ENCODE data around the gene CABLES2.
"Not testable (repeated sequence)": the region's sequence is repeated elsewhere in the genome, so short reads cannot be mapped to it uniquely, and the experiment has no call there.

Gene CABLES2

DNA sequence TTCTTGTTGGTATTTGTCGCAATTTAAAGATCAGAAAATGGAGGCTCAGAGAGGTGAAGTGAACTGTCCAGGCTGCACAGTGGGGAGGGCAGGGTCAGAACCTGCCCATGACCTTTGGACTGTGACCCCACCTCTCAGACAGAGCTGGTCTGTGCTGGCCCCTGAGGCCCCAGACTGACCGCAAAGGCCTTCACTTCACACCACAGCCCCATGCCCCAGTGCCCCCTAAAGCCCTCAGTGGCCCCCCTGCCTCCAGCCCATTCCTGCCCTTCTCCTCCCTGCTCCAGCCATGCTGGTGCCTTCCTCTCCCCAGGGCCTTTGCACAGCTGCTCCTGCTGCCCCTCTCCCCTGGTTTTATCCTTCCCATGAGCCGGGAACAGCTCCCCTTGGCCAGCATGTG, 29.6 kb upstream of the CABLES2 start:
- no peak for DNase-seq (ENCODE audit: low spot score)

DNA sequence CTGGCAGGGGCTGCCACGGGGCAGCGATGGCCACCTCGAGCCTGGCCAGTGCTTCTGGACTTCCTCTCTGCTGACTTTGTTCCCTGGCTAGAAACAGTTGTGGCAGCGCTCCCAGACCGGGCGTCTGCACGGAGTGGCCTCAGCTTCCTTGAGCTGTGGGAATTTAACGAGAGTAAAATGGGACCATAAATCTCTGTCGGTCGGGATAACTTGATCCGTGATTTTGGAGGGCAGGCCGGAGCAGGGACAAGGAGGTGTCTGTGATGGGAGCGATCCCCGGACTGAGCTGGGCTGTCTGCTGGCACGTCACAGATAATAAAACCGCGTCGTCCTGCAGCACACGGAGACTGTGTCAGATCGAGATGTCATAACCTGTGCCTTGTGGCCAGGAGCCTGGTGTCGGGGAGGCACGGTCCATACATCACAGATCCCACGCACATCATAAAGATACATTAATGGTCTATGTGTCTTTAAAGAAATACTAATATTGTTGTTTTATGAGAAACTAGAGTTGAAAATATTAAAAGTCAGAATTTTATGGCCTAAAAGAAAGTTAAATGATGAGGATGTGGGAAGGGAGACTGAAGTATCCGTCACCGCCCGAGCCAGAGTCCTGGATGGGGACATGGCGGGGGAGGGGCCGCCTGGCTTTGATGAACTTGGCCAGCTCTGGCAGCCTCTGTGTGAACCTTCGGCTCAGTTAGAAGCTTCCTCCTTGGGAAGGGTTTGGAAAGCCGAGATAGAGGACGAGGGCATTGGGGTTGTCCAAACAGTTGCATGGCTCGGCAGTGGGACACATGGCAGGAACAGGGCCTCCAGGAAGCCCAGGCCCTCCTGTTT, 26.8 kb upstream of the CABLES2 start:
- no peak for DNase-seq (ENCODE audit: low spot score)

DNA sequence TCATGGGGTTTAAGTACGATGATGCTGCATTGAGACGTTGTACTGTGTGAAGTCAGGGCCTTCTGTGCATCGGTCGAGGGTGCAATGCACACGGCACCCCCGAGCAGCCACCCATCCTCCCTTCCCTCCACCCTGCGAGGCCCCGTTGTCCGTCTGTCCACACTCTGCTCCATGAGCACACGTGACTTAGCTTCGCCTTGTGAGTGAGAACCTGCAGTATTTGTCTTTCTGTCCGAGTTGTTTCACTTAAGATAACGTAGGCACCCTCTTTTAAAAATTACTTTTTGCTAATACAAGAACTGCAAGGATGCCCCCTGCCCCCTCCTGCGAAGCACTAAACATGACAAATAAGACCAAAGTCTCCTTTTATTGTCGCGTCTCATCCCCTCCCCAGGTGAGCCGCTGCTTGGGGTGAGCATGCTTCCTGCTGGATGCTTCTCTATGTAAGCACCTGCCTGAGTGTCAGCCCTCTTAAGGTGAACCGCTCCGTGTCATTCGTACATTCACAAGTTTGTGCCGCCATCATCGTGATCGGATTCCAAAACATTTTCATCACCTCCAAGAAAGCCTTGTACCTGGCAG, 23.9 kb upstream of the CABLES2 start:
- no peak for DNase-seq (ENCODE audit: low spot score)

GRCh38 chr20:62430311-62430853, 23.3 kb upstream of the CABLES2 start:
- no peak for DNase-seq (ENCODE audit: low spot score)

- no peak for DNase-seq (ENCODE audit: low spot score)
These were observed 22.6 kb upstream of the CABLES2 start for GRCh38 chr20:62429455-62430310.

GRCh38 chr20:62428396-62429295, 21.6 kb upstream of the CABLES2 start:
- DNase-seq (ENCODE audit: low spot score): no peak

- DNase-seq (ENCODE audit: low spot score): no peak
These were observed 20.9 kb upstream of the CABLES2 start for GRCh38 chr20:62428002-62428372.

DNA sequence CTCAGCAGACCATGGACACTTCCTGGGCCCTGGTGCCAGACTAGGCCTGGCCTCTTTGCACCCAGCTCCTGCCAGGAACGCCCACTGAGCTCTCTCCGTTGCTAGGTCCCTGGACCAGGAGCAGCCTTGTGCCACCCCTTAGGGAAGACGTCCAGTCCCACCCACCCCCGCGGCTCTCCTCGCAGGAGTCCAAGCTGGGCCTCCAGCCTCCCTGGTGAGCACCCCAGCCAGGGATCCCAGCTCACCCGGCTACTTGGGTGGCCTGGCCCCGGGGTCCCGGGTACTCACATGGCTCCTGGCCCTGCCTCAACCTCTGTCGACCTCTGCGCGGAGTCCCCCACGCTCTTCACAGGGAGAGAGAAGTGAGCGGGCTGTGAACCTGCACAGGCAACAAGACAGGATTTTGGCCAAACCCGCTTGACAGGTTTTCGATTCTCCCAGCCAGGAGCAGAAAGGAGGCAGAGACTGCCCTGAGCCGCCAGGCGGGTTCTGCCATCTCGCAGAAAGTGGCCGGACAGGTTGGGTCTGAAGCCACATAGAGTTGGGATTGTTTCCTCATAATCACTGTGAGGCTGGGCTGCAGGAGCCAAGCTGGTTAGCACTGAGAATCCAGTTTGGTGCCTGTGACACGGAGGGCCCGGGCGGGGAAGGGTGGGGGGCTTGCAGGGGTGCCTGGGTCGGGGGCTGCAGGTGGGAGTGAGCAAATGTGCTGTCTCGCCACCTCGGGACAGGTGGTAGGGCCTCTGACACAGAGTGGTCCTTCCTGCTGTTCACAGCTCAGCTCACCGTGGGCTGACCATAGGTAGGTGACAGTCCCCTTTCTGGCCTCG, 20.3 kb upstream of the CABLES2 start, which contains the start of gene RBBP8NL:
Gene RBBP8NL, minus strand, starts transcription at position 368 of the 830 bp plus-strand sequence. CDS start 7,892 bp downstream, outside the sequence.
- DNase-seq (ENCODE audit: low spot score): no peak

DNA sequence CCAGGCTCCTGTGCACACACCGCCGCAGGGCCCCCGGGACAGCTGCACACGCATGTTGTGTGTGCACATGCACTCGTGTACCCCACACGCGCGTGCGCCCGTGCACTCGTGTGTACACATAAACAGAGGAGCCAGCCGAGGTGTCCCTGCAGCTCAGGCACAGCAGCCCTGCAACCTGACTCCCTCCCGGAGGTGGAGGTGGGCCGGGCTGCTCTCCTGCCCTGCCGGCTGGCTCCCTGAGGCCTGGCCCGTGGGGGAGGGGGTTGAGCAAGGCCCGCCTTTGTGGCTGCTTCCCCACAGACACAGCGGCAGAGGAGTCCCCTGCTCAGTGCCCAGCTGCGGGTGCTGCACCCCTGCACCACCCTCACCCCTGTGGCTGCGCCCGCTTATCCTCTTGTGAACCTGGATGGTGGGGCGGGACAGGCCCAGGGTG, 19.6 kb upstream of the CABLES2 start:
- DNase-seq (ENCODE audit: low spot score): no peak

DNA sequence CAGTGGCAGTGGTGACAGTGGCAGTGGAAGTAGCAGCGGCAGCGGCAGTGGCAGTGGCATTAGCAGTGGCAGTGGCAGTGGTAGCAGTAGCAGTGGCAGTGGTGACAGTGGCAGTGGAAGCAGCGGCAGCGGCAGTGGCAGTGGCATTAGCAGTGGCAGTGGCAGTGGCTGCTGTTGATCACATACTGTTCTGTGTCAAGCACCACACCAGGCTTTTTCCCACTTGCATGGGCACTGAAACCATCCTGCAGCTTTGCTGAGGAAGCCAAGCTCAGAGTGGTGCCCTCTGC, 18.9 kb upstream of the CABLES2 start:
- DNase-seq (ENCODE audit: low spot score): not testable (repeated sequence)

DNA sequence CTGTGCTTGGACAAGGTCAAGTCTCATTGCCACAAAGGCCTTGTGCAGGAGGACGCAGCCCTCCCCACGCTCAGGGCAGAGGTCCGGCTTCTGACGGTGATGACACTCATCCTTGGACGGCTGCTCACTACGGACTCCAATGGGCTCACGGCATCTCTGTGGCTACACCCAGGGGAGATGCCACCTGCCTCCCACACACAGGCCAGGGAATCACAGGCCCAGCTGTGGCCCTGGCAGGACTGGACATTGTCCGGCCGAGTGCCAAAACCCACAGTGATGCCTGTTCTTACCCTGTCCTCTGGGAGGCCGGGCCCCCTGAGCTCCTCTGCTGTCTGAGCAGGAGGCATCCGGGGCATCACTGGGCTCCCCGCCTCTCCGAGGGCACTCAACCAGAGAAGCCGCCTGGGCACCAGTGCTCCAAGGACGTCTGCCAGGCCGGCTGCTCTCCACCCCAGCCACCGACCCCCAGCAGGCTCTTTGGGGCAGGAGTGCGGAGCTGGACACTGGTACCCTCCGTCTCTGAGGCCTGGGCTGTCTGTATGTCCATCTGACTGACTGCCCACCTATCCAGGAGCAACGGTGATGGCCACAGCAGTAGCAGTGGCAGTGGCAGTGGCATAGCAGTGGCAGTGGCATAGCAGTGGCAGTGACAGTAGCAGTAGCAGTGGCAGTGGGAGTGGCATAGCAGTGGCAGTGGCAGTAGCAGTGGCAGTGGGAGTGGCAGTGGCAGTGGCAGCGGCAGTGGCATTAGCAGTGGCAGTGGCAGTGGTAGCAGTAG, 18.4 kb upstream of the CABLES2 start:
- no peak for DNase-seq (ENCODE audit: low spot score)

- no peak for DNase-seq (ENCODE audit: low spot score)
These were observed 17.4 kb upstream of the CABLES2 start for GRCh38 chr20:62424249-62425107.

- no peak for DNase-seq (ENCODE audit: low spot score)
These were observed 16.2 kb upstream of the CABLES2 start for GRCh38 chr20:62423326-62423706.

- DNase-seq (ENCODE audit: low spot score): no peak
These were observed 15.7 kb upstream of the CABLES2 start for GRCh38 chr20:62422636-62423325.

GRCh38 chr20:62421716-62421990, 14.6 kb upstream of the CABLES2 start:
- DNase-seq (ENCODE audit: low spot score): no peak

DNA sequence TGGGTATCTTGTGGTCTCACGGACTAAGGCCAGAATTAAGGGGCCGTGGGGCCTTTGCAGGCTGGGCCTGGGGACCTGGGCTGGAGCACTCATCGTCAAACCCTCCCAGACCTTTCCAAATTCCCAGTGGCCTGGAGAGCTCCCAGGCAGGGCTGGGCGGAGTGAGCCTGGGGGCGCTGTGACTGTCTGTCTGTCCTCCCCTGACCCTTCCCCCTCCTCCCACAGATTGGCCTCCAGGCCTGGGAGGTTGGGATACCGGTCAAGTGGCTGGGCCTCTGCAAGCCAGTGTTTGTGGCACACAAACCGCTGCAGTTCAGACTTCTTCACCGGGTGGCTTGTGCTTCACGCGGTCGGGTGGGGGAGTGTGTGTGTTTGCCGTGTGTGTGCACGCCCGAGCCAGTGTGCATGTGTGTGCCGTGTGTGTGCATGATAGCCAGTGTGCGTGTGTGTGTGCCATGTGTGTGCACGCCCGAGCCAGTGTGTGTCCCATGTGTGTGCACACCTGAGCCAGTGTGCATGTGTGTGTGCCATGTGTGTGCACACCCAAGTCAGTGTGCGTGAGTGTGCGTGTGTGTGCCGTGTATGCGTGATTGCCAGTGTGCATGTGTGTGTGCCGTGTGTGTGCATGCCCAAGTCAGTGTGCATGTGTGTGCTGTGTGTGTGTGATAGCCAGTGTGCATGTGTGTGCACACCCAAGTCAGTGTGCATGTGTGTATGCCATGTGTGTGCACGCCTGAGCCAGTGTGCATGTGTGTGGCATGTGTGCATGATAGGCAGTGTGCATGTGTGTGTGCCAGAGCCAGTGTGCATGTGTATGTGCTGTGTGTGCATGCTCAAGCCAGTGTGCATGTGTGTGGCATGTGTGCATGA, 14.0 kb upstream of the CABLES2 start:
- no peak for DNase-seq (ENCODE audit: low spot score)

- no peak for DNase-seq (ENCODE audit: low spot score)
These were observed 12.7 kb upstream of the CABLES2 start for GRCh38 chr20:62419759-62420158.

All from AG08396 (cell line).